Activated T-helper 9 cell treated with anti-CD3 and anti-CD28 coated beads, Interleukin-2, amount 50 U/mL, for 16 hours (primary cell): ENCODE results near the gene CD63.

Source experiments
- DNase-seq: peaks from one replicate; pipeline ENCODE4 v3.0.0-alpha.2; 2020; ENCODE audit warnings: low read depth

Gene CD63

GRCh38 chr12:55686366-55687010 is 42.3 kb downstream of the CD63 start:
- no peak for DNase-seq

- no peak for DNase-seq
Observed at GRCh38 chr12:55685671-55686070, 43.1 kb downstream of the CD63 start.

- no peak for DNase-seq
Observed at GRCh38 chr12:55684761-55685370, 43.9 kb downstream of the CD63 start.

- no peak for DNase-seq
Observed at GRCh38 chr12:55683676-55684075, 45.1 kb downstream of the CD63 start.

- no peak for DNase-seq
Observed at GRCh38 chr12:55682087-55682796, 46.6 kb downstream of the CD63 start.

- no peak for DNase-seq
Observed at GRCh38 chr12:55681142-55682077, 47.4 kb downstream of the CD63 start.

GRCh38 chr12:55679691-55680090 is 49.1 kb downstream of the CD63 start:
- no peak for DNase-seq

- DNase-seq, result no peak
Observed at GRCh38 chr12:55676707-55677106, 52.1 kb downstream of the CD63 start.

- no peak for DNase-seq
Observed at GRCh38 chr12:55675666-55676065, 53.1 kb downstream of the CD63 start.
